ENCODE measurements around the gene PUS1. TPM values are rescaled to one million over a fixed set of nuclear protein-coding genes. Genes with fewer than 3 reads are reported as not detected.

Gene PUS1
- total and polyA plus RNA-seq, 2 donors (not counting 1 experiment from before 2014, with no cell fraction given): 50.1 to 99.5 TPM

DNA sequence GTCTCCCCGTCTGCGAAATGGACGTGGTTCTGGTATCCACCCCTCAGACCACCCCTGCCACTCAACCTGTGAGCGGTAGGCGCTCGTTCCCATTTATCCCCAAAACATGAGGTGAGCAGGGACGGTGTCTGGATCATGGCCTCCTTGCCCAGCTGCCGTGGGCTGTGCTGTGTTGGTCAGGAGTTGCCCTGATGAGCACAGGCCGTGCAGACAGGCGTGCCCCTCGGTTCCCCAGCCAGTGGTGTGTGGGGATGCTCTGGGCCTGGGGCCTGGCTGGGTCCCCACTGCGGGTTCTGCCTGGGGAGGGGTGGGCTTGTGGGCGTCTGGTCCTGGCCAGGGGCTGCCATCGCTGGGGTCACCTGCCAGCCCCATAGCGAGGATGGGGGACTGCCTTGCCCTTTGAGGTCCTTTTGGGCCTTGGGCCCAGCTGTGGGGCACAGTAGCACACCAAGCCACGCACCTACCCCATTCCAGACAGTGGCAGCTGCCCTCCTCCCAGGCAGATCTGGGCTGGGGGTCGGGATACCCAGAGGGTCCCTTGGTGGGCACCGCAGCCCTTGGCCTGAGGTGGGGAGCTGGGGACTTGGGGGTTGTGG is 11.3 kb upstream of the PUS1 start:
- Histone ChIP-seq H3K36me3 (replicated peaks in 1 of 2; ENCODE audit: control extremely low read depth in 1 of 2, control insufficient read depth in 1 of 2, extremely low read depth in 1 of 2, insufficient read depth in 2 of 2, low read length in 1 of 2) (peaks cover 0 to 34% of the 10 kb centered on the region in 2 experiments), H2AFZ (ENCODE audit: insufficient read depth, low read depth, low read length, poor library complexity, severe bottlenecking) (no peak overlapping the region), H3K4me1 (ENCODE audit: control insufficient read depth in 2 of 2, insufficient read depth in 2 of 2, low read length in 2 of 2) (peaks cover 2 to 5% of the 10 kb centered on the region in 2 donors), H3K9ac (ENCODE audit: low read length) (no peak overlapping the region), H4K20me1 (ENCODE audit: control insufficient read depth, insufficient read depth, low read length, poor library complexity, severe bottlenecking) (peaks cover under 1% of the 10 kb centered on the region), H3K27me3 (replicated peaks in 1 of 4; ENCODE audit: control extremely low read depth in 1 of 4, control insufficient read depth in 3 of 4, insufficient read depth in 4 of 4, low read length in 3 of 4) (no peaks in the 10 kb centered on the region), H3K79me2 (ENCODE audit: control insufficient read depth, insufficient read depth, low read length) (no peaks in the 10 kb centered on the region), H3K4me2 (replicated peaks; ENCODE audit: low read depth, low read length, poor library complexity, severe bottlenecking) (no peak overlapping the region), H3K27ac (ENCODE audit: low read length in 2 of 2) (no peak overlapping the region), H3K9me3 (ENCODE audit: control extremely low read depth in 1 of 3, control insufficient read depth in 2 of 3, insufficient read depth in 1 of 3, low read length in 2 of 3) (no peaks in the 10 kb centered on the region), H3K4me3 (ENCODE audit: control extremely low read depth in 1 of 5, extremely low read depth in 1 of 5, insufficient read depth in 1 of 5, low read depth in 2 of 5, low read length in 4 of 5) (no peak overlapping the region)
- intact Hi-C loops (cut with micrococcal nuclease): no loop called here
- POLR2A ChIA-PET: no interaction called here
- Mint-ChIP-seq H3K4me3 (no peak overlapping the region), H3K4me1 (peaks cover 11% of the 10 kb centered on the region), H3K27me3 (no peaks in the 10 kb centered on the region), H3K27ac (no peak overlapping the region), H3K9me3 (ENCODE audit: insufficient read depth) (no peaks in the 10 kb centered on the region)
- CTCF ChIA-PET: no interaction called here
- WGBS (ENCODE audit: insufficient coverage): 94% methylated on average over 17 of the region's 18 CpGs
- DNase-seq (no peak), ATAC-seq (ENCODE audit: low read depth) (no peak)
- TF ChIP-seq, protein P1, sequence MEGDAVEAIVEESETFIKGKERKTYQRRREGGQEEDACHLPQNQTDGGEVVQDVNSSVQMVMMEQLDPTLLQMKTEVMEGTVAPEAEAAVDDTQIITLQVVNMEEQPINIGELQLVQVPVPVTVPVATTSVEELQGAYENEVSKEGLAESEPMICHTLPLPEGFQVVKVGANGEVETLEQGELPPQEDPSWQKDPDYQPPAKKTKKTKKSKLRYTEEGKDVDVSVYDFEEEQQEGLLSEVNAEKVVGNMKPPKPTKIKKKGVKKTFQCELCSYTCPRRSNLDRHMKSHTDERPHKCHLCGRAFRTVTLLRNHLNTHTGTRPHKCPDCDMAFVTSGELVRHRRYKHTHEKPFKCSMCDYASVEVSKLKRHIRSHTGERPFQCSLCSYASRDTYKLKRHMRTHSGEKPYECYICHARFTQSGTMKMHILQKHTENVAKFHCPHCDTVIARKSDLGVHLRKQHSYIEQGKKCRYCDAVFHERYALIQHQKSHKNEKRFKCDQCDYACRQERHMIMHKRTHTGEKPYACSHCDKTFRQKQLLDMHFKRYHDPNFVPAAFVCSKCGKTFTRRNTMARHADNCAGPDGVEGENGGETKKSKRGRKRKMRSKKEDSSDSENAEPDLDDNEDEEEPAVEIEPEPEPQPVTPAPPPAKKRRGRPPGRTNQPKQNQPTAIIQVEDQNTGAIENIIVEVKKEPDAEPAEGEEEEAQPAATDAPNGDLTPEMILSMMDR (IDR thresholded peaks at IDR 0.05): no peak
- no peak for TF ChIP-seq EZH2 (IDR thresholded peaks at IDR 0.05; ENCODE audit: borderline replicate concordance, insufficient read depth, low read depth, low read length, poor library complexity, severe bottlenecking)

DNA sequence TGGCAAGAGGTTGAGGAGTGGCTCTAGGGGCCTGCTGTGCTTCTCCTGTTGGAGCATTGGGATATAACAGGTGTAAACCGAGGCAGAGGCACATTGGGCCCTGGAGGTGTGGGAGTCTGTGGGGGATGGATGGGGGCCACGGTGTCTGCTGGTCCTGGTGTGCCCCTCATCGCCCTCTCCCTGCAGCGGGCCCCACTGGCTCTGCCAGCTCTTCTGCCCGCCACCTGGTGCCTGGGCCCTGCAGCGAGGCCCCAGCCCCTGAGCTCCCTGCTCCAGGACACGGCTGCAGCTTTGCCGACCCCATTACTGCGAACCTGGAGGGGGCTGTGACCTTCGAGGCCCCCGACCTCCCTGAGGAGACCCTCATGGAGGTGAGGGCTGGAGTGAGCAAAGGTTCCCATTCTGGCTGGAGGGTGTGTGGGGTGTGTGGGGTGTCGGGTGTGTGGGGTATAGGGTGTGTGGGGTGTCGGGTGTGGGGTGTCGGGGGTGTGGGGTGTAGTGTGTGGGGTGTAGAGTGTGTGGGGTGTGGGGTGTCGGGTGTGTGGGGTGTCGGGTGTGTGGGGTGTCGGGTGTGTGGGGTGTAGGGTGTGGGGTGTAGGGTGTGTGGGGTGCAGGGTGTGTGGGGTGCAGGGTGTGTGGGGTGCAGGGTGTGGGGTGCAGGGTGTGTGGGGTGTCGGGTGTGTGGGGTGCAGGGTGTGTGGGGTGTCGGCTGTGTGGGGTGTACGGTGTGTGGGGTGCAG is 10.6 kb upstream of the PUS1 start:
- Histone ChIP-seq H3K4me2 (replicated peaks; ENCODE audit: low read depth, low read length, poor library complexity, severe bottlenecking) (no peak overlapping the region), H4K20me1 (ENCODE audit: control insufficient read depth, insufficient read depth, low read length, poor library complexity, severe bottlenecking) (no peaks in the 10 kb centered on the region), H3K9ac (ENCODE audit: low read length) (no peak overlapping the region), H3K79me2 (ENCODE audit: control insufficient read depth, insufficient read depth, low read length) (no peaks in the 10 kb centered on the region), H3K36me3 (replicated peaks in 1 of 2; ENCODE audit: control extremely low read depth in 1 of 2, control insufficient read depth in 1 of 2, extremely low read depth in 1 of 2, insufficient read depth in 2 of 2, low read length in 1 of 2) (peaks cover 0 to 31% of the 10 kb centered on the region in 2 experiments), H2AFZ (ENCODE audit: insufficient read depth, low read depth, low read length, poor library complexity, severe bottlenecking) (no peak overlapping the region), H3K27ac (ENCODE audit: low read length in 2 of 2) (no peak overlapping the region), H3K4me1 (ENCODE audit: control insufficient read depth in 2 of 2, insufficient read depth in 2 of 2, low read length in 2 of 2) (peaks cover 7 to 11% of the 10 kb centered on the region in 2 donors), H3K9me3 (ENCODE audit: control extremely low read depth in 1 of 3, control insufficient read depth in 2 of 3, insufficient read depth in 1 of 3, low read length in 2 of 3) (no peaks in the 10 kb centered on the region), H3K27me3 (replicated peaks in 1 of 4; ENCODE audit: control extremely low read depth in 1 of 4, control insufficient read depth in 3 of 4, insufficient read depth in 4 of 4, low read length in 3 of 4) (no peaks in the 10 kb centered on the region), H3K4me3 (ENCODE audit: control extremely low read depth in 1 of 5, extremely low read depth in 1 of 5, insufficient read depth in 1 of 5, low read depth in 2 of 5, low read length in 4 of 5) (no peak overlapping the region)
- TF ChIP-seq EZH2 (IDR thresholded peaks at IDR 0.05; ENCODE audit: borderline replicate concordance, insufficient read depth, low read depth, low read length, poor library complexity, severe bottlenecking): no peak
- TF ChIP-seq, protein P1 (IDR thresholded peaks at IDR 0.05): no peak
- peaks cover 17% of the 10 kb centered on the region for H3K4me1 Mint-ChIP-seq
- ChIA-PET CTCF (no interaction called here), POLR2A (no interaction called here)
- no peak overlapping the region for H3K4me3 Mint-ChIP-seq
- intact Hi-C loops (cut with micrococcal nuclease): no loop called here
- ATAC-seq (ENCODE audit: low read depth) (no peak), DNase-seq (no peak)
- H3K27me3 Mint-ChIP-seq: no peaks in the 10 kb centered on the region
- 89% methylated on average over 14 of the region's 20 CpGs for WGBS (ENCODE audit: insufficient coverage)
- no peak overlapping the region for H3K27ac Mint-ChIP-seq
- no peaks in the 10 kb centered on the region for H3K9me3 Mint-ChIP-seq (ENCODE audit: insufficient read depth)
